T-helper 2 cell treated with Interferon-gamma antibody and Interleukin-4, amounts not matched to agents 5 μg/mL and 100 μg/mL, for 36 hours (primary cell): ENCODE data around the gene PDS5B.

Source experiments
- DNase-seq: peaks from one replicate; pipeline ENCODE4 v3.0.0; 2021; ENCODE audit warnings: low spot score
- H3K27ac Mint-ChIP-seq: one replicate; pipeline ENCODE4 v1.8.0; 2021; ENCODE audit warnings: mild to moderate bottlenecking, mixed read lengths
- H3K27me3 Mint-ChIP-seq: one replicate; pipeline ENCODE4 v1.8.0; 2021; ENCODE audit warnings: low read depth, mixed read lengths
- H3K36me3 Mint-ChIP-seq: one replicate; pipeline ENCODE4 v1.8.0; 2021; ENCODE audit warnings: low read depth, mixed read lengths
- H3K4me1 Mint-ChIP-seq: one replicate; pipeline ENCODE4 v1.8.0; 2021; ENCODE audit warnings: low read depth, mixed read lengths
- H3K4me3 Mint-ChIP-seq: one replicate; pipeline ENCODE4 v1.8.0; 2022; ENCODE audit warnings: mild to moderate bottlenecking, moderate library complexity, mixed read lengths
- H3K9me3 Mint-ChIP-seq: one replicate; pipeline ENCODE4 v1.8.0; 2021; ENCODE audit warnings: mixed read lengths

PDS5B gene

DNA sequence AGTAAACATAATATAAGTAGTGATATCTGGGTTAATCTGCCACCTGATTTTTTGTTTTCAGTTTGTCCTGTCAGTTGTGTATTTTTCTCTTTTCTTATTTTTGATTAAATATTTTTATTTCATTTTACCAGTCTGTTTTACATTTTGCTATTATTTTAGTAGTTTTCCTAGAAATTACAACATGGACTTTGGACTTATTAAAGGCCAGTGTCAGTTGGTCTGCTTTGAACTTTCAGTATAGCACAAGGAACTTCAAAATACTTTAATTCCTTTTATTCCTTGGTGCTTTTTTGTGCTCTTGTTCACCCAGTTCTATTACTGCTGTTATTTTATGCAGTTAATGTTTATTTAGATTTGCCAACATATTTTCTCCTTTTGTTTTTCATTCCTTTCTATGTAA, 149.6 kb downstream of the PDS5B start:
- DNase-seq = no peak
- no peaks in the 10 kb centered on the region for H3K9me3 Mint-ChIP-seq
- H3K4me3 Mint-ChIP-seq = peak overlapping the region; percentile 75
- peaks cover 40% of the 10 kb centered on the region for H3K4me1 Mint-ChIP-seq
- peaks cover 30% of the 10 kb centered on the region for H3K36me3 Mint-ChIP-seq
- H3K27me3 Mint-ChIP-seq = no peaks in the 10 kb centered on the region
- H3K27ac Mint-ChIP-seq = peak overlapping the region; percentile 79

- H3K9me3 Mint-ChIP-seq = no peaks in the 10 kb centered on the region
- no peak for DNase-seq
- peak overlapping the region; percentile 79 for H3K27ac Mint-ChIP-seq
- H3K27me3 Mint-ChIP-seq = no peaks in the 10 kb centered on the region
- peak overlapping the region; percentile 75 for H3K4me3 Mint-ChIP-seq
- H3K36me3 Mint-ChIP-seq = peaks cover 27% of the 10 kb centered on the region
- peaks cover 33% of the 10 kb centered on the region for H3K4me1 Mint-ChIP-seq
Measured at GRCh38 chr13:32736648-32737047, 150.4 kb downstream of the PDS5B start.

DNA sequence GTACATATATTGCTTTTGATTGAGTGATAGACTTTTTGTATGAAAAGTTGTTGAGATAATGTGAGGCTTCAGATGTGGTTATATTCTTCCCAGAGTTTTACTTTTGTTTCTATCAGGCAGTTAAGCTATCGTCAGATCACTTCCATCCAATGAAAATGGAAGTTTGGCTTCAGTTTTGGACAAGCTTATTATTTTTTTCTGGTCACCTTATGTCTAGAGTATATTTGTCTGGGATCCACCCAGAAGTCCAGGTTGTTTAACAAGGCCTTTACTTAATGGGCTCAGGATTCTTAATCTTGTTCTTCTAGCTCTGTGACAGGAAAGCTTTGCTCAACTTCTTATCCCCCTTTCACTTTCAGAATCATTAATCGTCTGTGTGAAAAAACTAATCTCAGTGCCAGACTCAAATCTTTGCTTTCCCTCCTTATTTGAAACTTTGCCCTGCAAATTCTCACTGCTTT, 150.9 kb downstream of the PDS5B start:
- peak overlapping the region; percentile 75 for H3K4me3 Mint-ChIP-seq
- H3K27ac Mint-ChIP-seq = peak overlapping the region; percentile 79
- H3K27me3 Mint-ChIP-seq = no peaks in the 10 kb centered on the region
- peak; percentile 4 for DNase-seq
- peaks cover 31% of the 10 kb centered on the region for H3K4me1 Mint-ChIP-seq
- H3K9me3 Mint-ChIP-seq = no peaks in the 10 kb centered on the region
- H3K36me3 Mint-ChIP-seq = peaks cover 31% of the 10 kb centered on the region

DNA sequence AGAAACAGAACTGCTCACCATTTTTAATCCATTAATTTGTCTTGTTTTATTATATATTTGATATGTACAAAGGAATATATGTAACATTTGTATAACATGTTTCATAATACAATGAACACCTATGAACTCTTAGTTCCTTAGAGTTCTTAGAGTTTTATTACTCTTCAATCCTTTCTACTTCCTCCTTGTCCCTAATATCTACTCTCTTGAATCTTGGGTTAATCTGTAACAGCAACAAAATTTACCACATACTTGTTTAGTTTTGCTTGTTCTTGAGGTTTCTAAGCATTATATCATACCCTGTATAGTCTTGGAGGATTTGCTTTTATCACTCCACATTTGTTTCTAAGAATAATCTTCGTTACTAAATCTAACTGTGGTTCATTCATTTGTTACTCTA, 151.4 kb downstream of the PDS5B start:
- Mint-ChIP-seq H3K4me1 (peaks cover 31% of the 10 kb centered on the region), H3K27me3 (no peaks in the 10 kb centered on the region), H3K36me3 (peaks cover 33% of the 10 kb centered on the region), H3K9me3 (no peaks in the 10 kb centered on the region), H3K27ac (peak overlapping the region; percentile 79), H3K4me3 (peak overlapping the region; percentile 75)
- no peak for DNase-seq

GRCh38 chr13:32745509-32745908, 159.3 kb downstream of the PDS5B start:
- Mint-ChIP-seq H3K4me1 (peaks cover 5% of the 10 kb centered on the region), H3K9me3 (no peaks in the 10 kb centered on the region), H3K27me3 (no peaks in the 10 kb centered on the region), H3K36me3 (peaks cover 32% of the 10 kb centered on the region), H3K27ac (no peak overlapping the region), H3K4me3 (no peak overlapping the region)
- no peak for DNase-seq

- Mint-ChIP-seq H3K4me3 (no peak overlapping the region), H3K4me1 (peaks cover 5% of the 10 kb centered on the region), H3K36me3 (peaks cover 33% of the 10 kb centered on the region), H3K9me3 (no peaks in the 10 kb centered on the region), H3K27ac (no peak overlapping the region), H3K27me3 (no peaks in the 10 kb centered on the region)
- no peak for DNase-seq
Measured at GRCh38 chr13:32746474-32746873, 160.2 kb downstream of the PDS5B start.

- no peaks in the 10 kb centered on the region for H3K27me3 Mint-ChIP-seq
- no peak overlapping the region for H3K4me3 Mint-ChIP-seq
- H3K4me1 Mint-ChIP-seq = peaks cover 5% of the 10 kb centered on the region
- peaks cover 25% of the 10 kb centered on the region for H3K36me3 Mint-ChIP-seq
- H3K27ac Mint-ChIP-seq = no peak overlapping the region
- DNase-seq = no peak
- no peaks in the 10 kb centered on the region for H3K9me3 Mint-ChIP-seq
Measured at GRCh38 chr13:32748305-32748704, 162.1 kb downstream of the PDS5B start.

DNA sequence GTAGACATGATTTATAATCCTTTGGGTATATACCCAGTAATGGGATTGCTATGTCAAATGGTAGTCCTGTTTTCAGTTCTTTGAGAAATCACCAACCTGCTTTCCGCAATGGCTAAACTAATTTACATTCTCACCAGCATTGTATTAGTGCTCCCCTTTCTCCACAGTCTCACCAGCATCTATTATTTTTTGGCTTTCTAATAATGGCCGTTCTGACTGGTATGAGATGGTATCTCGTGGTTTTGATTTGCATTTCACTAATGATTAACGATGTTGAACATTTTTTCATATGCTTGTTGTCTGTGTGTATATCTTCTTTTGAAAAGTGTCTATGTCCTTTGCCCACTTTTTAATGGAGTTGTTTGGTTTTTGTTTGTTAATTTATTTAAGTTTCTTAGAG, 165.1 kb downstream of the PDS5B start:
- Mint-ChIP-seq H3K9me3 (no peaks in the 10 kb centered on the region), H3K27ac (no peak overlapping the region), H3K4me3 (no peak overlapping the region), H3K27me3 (no peaks in the 10 kb centered on the region), H3K36me3 (peaks cover 40% of the 10 kb centered on the region), H3K4me1 (peaks cover 5% of the 10 kb centered on the region)
- DNase-seq = no peak

- Mint-ChIP-seq H3K27ac (no peak overlapping the region), H3K4me1 (peaks cover 5% of the 10 kb centered on the region), H3K9me3 (no peaks in the 10 kb centered on the region), H3K4me3 (no peak overlapping the region), H3K27me3 (no peaks in the 10 kb centered on the region), H3K36me3 (peaks cover 39% of the 10 kb centered on the region)
- DNase-seq = no peak
Measured at GRCh38 chr13:32752311-32752710, 166.1 kb downstream of the PDS5B start.

GRCh38 chr13:32752997-32753606, 166.8 kb downstream of the PDS5B start:
- H3K36me3 Mint-ChIP-seq = peaks cover 42% of the 10 kb centered on the region
- no peaks in the 10 kb centered on the region for H3K27me3 Mint-ChIP-seq
- no peak overlapping the region for H3K27ac Mint-ChIP-seq
- no peaks in the 10 kb centered on the region for H3K9me3 Mint-ChIP-seq
- peaks cover 4% of the 10 kb centered on the region for H3K4me1 Mint-ChIP-seq
- no peak for DNase-seq
- no peak overlapping the region for H3K4me3 Mint-ChIP-seq

DNA sequence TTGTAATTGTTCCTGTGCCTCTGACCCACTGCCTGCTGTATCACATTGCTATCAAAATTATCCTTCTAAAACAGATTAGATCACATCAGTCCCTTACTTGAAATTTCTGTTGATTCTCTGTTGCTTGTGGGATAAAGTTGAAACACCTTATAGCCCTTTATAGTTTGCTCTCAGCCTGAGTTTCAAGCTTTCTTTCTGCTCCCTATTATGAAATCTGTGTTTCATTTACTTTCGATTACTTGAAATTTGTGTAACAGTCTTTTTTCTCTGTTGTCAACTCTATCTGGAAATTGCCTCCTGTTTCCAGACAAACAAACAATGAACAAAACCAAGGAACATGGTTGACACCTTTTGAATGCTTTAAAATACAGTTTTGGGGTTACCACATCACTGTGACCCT, 167.9 kb downstream of the PDS5B start:
- no peak overlapping the region for H3K4me3 Mint-ChIP-seq
- peaks cover 4% of the 10 kb centered on the region for H3K4me1 Mint-ChIP-seq
- H3K36me3 Mint-ChIP-seq = peaks cover 42% of the 10 kb centered on the region

GRCh38 chr13:32759152-32759551, 172.9 kb downstream of the PDS5B start:
- no peak for DNase-seq
- Mint-ChIP-seq H3K4me3 (no peak overlapping the region), H3K27me3 (no peaks in the 10 kb centered on the region), H3K27ac (no peak overlapping the region), H3K36me3 (peaks cover 58% of the 10 kb centered on the region), H3K9me3 (peaks cover 14% of the 10 kb centered on the region), H3K4me1 (no peaks in the 10 kb centered on the region)

More for the DNA sequence above, 167.9 kb downstream of the PDS5B start:
- DNase-seq = no peak
- Mint-ChIP-seq H3K9me3 (no peaks in the 10 kb centered on the region), H3K27me3 (no peaks in the 10 kb centered on the region), H3K27ac (no peak overlapping the region)

DNA sequence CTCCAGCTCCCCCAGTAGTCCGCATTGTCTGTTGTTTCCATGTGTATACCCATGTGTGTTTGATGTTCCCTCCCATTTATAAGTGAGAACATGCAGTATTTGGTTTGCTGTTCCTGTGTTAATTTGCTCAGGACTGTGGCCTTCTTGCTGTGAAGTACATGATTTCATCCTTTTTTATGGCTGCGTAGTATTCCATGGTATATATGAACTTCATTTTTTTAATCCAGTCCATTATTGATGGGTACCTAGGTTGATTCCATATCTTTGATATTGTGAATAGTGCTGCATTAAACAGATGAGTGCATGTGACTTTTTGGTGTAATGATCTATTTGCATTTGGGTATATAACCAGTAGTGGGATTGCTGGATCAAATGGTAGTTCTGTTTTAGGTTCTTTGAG, 175.2 kb downstream of the PDS5B start:
- no peak for DNase-seq
- Mint-ChIP-seq H3K4me3 (no peak overlapping the region), H3K27me3 (no peaks in the 10 kb centered on the region), H3K4me1 (no peaks in the 10 kb centered on the region), H3K27ac (no peak overlapping the region), H3K36me3 (peaks cover 49% of the 10 kb centered on the region), H3K9me3 (peaks cover 14% of the 10 kb centered on the region)

DNA sequence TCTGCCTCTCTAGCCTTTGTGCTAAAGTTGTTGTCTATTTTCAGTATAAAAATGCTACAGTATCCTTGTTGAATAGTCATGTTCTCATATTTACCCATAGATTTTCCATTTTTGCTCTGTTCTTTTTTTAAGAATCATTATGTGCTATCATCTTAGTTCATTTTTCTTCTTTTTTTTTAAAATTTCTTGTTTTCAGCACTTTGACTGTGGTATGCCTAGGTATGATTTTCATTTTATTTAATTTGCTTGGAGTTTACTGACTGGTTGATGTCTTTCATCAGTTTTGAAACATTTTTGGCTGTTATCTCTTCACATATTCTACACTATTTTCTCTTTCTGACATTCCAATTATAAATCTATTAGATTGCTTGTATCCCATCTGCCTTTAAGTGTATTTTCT, 192.9 kb downstream of the PDS5B start:
- Mint-ChIP-seq H3K27me3 (no peaks in the 10 kb centered on the region), H3K4me3 (no peak overlapping the region), H3K36me3 (peaks cover 29% of the 10 kb centered on the region), H3K9me3 (no peaks in the 10 kb centered on the region), H3K27ac (no peak overlapping the region), H3K4me1 (peaks cover 16% of the 10 kb centered on the region)
- no peak for DNase-seq

DNA sequence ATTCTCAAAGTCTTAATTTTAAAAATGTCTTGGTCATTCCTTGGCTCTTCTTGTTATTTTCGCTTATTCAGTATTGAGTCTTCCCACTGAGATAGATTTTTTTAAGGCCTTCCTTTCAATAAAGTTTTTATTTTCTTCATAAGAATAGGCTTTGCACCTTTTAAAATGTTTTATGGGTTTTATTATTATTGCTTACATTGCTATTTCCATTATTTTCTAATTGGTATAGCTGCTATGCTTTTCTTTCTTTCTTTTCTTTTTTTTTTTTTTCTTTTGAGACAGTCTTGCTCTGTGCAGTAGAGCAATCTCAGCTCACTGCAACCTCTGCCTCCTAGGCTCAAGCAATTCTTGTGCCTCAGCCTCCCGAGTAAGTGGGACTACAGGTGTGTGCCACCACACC, 195.7 kb downstream of the PDS5B start:
- H3K27me3 Mint-ChIP-seq = no peaks in the 10 kb centered on the region
- H3K4me1 Mint-ChIP-seq = peaks cover 25% of the 10 kb centered on the region
- no peak overlapping the region for H3K4me3 Mint-ChIP-seq
- DNase-seq = no peak
- peaks cover 32% of the 10 kb centered on the region for H3K36me3 Mint-ChIP-seq
- no peak overlapping the region for H3K27ac Mint-ChIP-seq
- H3K9me3 Mint-ChIP-seq = no peaks in the 10 kb centered on the region
